Measurements from ENCODE around the gene CRYBB2. TPM values are rescaled to one million over a fixed set of nuclear protein-coding genes. Genes with fewer than 3 reads are reported as not detected.
"Not testable (repeated sequence)": the region's sequence is repeated elsewhere in the genome, so short reads cannot be mapped to it uniquely, and the experiment has no call there.

Gene CRYBB2
- total RNA-seq, 1 donor from 2014 or later = not detected

GRCh38 chr22:25199731-25200520 lies 19.5 kb upstream of the CRYBB2 start, which contains the start of gene CRYBB3:
TSS of gene CRYBB3 (plus strand) at chr22:25199858. CDS start at chr22:25201397, 1,539 bp downstream.
- DNase-seq (ENCODE audit: low read depth in 2 of 2) = no peak

GRCh38 chr22:25200967-25201366 lies 18.5 kb upstream of the CRYBB2 start:
- no peak for DNase-seq (ENCODE audit: low read depth in 2 of 2)

- no peak for DNase-seq (ENCODE audit: low read depth in 2 of 2)
These were observed 17.7 kb upstream of the CRYBB2 start for GRCh38 chr22:25201557-25202273.

- DNase-seq (ENCODE audit: low read depth in 2 of 2) = peak; percentile 58 to 76
These were observed 17.0 kb upstream of the CRYBB2 start for GRCh38 chr22:25202290-25202921.

- DNase-seq (ENCODE audit: low read depth in 2 of 2) = no peak
These were observed 16.4 kb upstream of the CRYBB2 start for GRCh38 chr22:25203082-25203481.

DNA sequence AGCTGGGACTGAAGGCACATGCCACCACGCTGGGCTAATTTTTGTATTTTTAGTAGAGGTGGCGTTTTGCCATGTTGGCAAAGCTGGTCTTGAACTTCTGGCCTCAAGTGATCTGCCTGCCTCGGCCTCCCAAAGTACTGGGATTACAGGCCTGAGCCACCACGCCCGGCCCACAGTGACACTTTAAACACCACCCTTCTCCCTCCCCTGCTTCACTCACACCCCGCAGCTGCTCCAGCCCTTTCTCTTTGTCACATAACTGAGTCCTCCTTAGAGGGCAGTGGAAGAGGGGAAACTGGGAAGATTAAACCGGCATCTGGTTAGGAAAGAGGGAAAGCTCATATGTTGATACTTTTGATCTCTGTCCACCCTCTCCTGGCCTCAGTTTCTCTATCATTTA lies 14.9 kb upstream of the CRYBB2 start:
- not testable (repeated sequence) for DNase-seq (ENCODE audit: low read depth in 2 of 2)

DNA sequence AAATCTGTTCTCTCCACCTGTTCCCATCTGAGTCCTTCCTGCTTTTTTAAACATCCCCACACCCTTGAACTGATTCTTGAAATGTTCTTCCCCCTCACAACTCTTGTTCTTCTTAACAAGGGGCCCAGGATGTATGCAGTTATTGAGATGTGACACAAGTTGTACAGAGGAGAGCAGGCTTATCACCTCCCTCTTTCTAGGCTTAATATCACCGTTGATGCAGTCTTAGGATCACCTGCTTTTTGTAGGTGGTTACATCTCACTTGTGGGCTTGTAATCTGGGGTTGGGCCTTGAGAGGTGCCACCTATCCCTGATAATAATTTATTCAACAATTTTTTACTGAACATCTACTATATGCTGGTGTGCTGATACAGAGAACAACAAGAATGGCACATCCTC lies 13.6 kb upstream of the CRYBB2 start:
- no peak for DNase-seq (ENCODE audit: low read depth in 2 of 2)

DNA sequence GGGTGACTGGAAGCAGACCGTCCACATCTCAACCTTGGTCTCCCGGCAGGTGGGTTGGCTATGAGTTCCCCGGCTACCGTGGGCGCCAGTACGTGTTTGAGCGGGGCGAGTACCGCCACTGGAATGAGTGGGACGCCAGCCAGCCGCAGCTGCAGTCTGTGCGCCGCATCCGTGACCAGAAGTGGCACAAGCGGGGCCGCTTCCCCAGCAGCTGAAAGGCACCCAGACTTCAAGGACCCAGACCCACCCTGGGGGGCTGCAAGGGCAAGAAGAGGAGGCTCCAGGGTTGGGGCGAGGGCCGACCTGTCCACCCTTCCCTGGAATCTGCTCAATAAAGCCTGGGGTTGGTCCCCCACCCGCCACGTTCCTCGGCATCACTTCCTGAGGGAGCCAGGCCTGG lies 12.4 kb upstream of the CRYBB2 start:
- DNase-seq (ENCODE audit: low read depth in 2 of 2) = no peak

DNA sequence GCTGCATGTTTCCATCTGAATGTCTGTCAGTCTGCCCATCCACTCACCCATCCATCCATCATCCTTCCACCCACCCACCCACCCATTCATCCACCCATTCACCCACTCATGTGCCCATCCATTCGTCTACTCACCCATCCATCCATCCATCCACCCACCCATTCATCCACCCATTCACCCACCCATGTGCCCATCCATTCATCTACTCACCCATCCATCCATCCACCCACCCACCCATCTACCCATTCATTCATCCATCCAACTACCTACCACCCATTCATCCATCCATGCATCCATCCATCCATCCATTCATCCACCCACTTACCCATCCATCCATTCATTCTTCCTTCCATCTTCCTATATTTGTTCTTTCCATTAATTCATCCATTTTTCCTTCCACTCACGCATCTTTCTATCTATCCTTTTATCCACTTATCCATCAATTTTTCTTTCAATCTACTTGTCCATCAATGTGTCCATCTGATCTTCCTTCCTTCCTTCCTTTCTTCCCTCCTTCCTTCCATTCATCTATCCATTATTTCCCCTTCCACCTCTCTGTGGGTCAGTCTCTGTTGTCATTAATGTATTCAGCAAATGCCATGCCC lies 11.8 kb upstream of the CRYBB2 start:
- no peak for DNase-seq (ENCODE audit: low read depth in 2 of 2)

- no peak for DNase-seq (ENCODE audit: low read depth in 2 of 2)
These were observed 11.1 kb upstream of the CRYBB2 start for GRCh38 chr22:25208328-25208727.

DNA sequence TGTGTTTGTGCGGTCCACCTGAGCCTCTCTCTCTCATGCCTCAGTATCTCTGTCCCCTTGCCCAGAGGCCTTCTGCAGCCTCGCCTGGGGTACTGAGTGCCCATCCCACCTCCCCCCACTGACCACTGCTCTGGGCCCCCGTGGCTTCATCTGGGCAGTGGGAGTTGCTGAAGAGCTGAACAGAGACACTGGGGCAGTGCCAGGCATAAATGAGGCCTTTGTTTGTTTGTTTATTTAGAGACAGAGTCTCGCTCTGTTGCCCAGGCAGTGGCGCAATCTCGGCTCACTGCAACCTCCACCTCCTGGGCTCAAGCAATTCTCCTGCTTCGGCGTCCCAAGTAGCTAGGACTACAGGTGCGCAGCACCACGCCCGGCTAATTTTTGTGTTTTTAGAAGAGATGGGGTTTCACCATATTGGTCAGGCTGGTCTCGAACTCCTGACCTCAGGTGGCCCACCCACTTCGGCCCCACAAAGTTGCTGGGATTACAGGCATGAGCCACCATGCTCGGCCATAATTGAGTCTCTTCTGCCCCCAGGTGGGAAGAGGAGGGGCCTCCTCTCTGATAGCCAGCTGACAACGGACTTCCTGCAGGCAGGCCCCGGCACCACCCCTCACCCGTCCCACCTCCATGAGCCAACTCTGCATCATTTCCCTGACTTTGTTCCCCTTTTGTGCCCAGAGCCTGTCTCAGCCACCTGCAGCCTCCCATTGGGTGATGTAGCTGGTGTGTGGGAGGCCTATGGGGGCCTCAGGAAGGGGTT lies 10.5 kb upstream of the CRYBB2 start:
- no peak for DNase-seq (ENCODE audit: low read depth in 2 of 2)

GRCh38 chr22:25210793-25211192 lies 8.6 kb upstream of the CRYBB2 start:
- DNase-seq (ENCODE audit: low read depth in 2 of 2) = no peak

GRCh38 chr22:25212337-25212736 lies 7.1 kb upstream of the CRYBB2 start:
- no peak for DNase-seq (ENCODE audit: low read depth in 2 of 2)

DNA sequence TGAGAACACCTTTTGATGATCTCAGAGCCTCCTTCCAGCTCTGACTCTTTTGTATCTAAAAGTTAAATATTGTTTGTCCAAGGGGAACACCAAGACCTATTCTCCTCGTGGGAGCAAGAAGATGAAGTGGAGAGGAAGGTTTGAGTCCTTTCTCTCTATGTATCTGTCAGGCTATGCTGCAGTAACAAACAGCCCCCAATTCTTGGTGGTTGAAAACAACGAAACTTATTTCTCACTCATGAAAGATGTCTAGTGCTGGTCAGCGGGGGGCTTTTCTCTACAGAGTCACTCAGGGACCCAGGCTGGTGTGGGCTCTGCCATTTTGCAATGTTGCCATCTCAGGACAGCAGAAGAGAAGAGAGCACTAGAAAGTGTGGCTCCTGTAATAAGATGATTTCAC lies 6.2 kb upstream of the CRYBB2 start:
- no peak for DNase-seq (ENCODE audit: low read depth in 2 of 2)

GRCh38 chr22:25216230-25216629 lies 3.2 kb upstream of the CRYBB2 start:
- DNase-seq (ENCODE audit: low read depth in 2 of 2) = no peak

DNA sequence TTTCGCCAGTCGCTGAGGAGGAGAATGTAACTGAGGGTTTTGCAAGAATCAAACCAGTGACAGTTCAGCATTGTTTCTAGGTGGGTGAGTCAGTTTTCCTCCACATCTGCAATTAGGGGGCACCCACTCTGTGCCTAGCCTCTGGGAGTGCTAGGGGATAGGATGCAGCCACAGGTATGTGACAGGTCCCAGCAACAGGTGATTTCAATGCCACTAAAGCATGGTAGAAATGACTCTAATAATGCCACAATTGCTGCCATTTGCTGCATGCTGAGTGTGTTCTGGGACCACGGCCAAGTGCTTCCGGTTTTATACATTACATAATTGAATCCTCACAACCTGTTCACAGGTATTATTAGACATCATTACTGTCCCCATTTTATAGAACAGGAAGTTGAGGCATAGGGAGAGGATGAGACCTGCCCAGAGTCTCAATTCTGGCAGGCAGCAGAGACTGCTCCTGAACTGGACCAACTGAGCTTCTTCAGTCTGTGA lies 556 bp downstream of the CRYBB2 start:
- peak in 1 of 2 donors; percentile 8 for DNase-seq (ENCODE audit: low read depth in 2 of 2)

- DNase-seq (ENCODE audit: low read depth in 2 of 2) = no peak
These were observed 2.4 kb downstream of the CRYBB2 start for GRCh38 chr22:25221790-25222189.

DNA sequence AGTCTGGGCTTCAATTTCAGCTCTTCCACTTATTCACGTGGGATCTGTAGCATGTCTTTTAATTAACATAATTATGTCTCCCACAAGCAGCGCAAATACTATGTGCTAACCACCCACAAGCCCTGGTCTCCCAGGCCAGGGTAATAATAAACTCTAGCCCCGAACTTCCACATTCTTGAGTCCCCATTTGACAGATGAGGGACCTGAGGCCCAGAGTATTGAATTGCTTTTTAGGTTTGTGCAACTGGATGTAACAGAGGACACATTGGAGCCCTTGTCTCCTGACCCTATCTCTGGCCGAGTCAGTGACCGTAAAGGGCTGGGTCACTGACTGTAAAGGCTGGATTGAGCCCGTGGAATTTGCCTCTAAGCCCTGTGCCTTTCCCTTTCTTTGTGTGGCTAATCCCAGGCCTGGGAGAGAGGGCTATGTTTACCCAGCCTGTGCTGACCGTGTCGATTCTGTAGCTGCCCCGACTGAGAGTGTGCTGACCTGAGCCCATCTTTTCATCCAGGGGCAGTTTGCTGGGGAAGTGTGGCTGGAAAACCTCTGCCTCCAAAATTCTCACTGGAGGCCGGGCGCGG lies 3.9 kb downstream of the CRYBB2 start:
- DNase-seq (ENCODE audit: low read depth in 2 of 2) = no peak

DNA sequence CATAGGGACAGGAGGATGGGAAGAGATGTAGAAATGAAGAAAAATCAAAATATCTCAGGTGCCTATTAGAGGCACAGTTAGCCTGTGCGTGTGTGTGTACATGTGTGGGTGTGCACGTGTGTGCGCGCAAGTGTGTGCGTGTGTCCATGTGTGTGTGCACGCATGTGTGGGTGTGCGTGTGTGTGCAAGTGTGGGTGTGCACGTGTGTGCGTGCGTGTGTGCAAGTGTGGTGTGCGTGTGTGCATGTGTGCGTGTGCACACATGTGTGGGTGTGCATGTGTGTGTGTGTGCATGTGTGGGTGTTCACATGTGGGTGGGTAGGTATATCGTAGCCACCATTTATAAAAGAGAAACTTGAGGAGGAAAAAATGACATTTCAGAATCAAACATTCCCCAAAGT lies 9.4 kb downstream of the CRYBB2 start:
- no peak for DNase-seq (ENCODE audit: low read depth in 2 of 2)

DNA sequence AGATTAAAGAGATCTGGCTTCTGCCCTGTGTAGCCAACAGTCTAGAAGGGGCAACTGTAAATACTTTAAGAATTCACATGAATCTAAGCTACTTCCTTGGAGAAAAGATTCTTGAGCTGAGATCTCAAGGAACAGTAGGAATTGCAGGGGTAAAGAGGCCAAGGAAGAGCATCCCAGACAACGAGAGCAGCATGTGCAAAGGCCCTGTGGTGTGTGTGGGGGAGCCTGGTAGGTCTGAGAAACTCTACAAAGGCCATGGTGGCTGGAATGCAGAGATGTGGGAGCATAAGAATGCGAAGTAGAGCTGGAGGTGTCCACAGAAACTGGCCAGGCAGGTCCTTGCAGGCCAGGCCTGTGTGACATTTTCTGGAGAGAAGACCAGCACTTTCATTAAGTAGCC lies 11.3 kb downstream of the CRYBB2 start:
- not testable (repeated sequence) for DNase-seq (ENCODE audit: low read depth in 2 of 2)

DNA sequence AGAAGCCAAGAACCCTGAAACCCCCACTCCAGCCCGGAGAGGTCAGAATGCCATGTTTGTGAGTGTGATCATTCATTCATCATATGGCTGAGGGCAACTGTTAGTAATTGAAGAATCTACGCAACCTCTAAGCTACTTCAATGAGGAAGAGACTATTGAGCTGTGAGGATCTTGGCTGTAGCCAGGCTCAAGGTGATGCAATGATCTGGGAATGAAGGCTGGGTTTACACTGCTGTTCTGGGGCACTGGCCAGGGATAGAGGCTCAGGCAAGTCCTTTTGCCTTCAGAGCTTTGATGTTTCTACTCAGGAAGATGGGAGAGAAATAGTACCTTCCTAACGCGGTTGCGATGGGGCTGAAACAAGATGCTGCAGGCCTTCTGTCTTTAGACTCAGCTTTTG lies 12.9 kb downstream of the CRYBB2 start:
- DNase-seq (ENCODE audit: low read depth in 2 of 2) = no peak

Measured in lung microvascular endothelial cell (primary cell).